HG03520 (cell line): Measurements from ENCODE around the gene TCFL5.
"Not testable (repeated sequence)": the region's sequence is repeated elsewhere in the genome, so short reads cannot be mapped to it uniquely, and the experiment has no call there.

Source experiments
- ATAC-seq: cut with Tn5 transposase; IDR thresholded peaks from one replicate; pipeline ENCODE4 v1.9.1; 2021; ENCODE audit warnings: mild to moderate bottlenecking, moderate library complexity; ENCODE audit not compliant: unreplicated experiment

The TCFL5 gene

DNA sequence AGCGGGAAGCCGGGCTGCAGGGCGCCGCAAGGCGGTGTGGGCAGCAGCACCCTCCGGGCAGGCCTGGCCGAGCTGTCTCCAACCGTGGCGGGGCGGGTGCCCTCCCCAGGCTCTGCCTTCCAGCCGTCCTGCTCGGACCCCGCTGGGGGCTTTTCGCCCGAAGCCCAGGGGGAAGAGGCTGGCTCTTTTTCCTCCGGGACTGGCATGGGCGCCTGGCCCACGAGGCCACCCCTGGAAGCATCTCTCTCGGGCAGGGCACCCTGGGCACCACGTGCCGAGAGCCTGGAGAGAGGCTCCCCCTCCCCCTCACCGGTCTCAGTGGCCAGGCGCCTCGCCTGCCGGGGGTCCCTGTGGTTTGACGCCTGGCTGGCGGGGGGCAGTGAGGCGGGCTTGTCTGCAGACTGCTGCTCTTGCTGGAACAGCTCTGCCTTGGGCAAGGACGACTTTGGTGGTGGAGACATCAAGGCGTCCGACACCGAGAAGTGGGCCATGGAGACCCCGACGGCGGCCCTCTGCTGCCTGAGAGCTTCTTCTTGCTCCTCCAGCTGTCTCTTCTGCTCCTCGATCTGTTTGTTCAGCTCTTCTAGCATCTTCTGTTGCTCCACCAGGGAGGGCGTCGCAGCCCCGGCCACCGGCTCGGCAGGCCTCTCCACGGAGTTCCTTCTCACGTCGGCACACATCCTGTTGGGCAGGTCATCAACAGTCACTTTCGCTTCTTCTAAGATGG lies 19.5 kb upstream of the TCFL5 start:
- no peak for ATAC-seq

GRCh38 chr20:62880147-62880934 lies 18.7 kb upstream of the TCFL5 start:
- no peak for ATAC-seq

DNA sequence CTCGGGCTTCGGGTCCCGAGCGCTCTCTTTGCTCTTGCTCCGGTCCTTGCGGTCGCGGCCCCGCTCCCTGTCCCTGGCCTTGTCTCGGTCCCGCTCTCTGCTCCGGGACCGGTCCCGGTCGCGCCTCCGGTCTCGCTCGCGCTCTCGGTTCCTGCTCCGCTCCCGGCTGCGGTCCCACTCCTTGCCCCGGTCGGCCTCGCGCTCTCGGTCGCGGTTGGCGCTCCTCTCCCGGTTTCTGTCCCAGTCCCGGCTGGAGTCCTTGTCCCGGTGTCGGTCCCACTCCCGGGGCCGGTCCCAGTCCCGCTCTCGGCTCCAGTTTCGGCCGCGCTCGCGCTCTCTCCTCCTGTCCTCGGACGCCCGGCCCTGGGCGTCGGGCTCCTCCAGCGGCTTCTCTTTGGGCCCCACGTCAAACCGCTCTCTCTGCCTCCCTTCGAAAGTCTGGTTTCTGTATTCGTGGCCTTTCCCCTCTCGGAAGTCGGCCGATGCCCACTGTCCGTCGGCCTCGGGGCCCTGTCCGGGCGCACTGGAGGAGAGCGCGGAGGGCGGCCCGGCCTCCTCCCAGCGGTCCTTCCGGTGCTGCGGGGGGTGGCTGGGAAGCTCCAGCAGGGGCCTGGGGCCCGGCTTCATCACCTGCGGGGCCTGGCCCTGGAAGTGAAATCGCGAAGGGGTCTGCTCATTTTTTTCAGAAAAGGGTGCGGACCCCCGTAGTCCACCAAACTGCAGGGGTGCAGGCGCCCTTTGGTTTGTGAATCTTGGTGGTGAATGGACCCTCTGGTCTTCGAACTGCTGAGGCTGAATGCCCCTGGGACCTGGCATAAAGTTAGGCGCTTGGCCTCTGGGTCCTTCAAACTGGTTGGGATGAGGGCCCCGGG lies 17.9 kb upstream of the TCFL5 start:
- ATAC-seq = no peak

DNA sequence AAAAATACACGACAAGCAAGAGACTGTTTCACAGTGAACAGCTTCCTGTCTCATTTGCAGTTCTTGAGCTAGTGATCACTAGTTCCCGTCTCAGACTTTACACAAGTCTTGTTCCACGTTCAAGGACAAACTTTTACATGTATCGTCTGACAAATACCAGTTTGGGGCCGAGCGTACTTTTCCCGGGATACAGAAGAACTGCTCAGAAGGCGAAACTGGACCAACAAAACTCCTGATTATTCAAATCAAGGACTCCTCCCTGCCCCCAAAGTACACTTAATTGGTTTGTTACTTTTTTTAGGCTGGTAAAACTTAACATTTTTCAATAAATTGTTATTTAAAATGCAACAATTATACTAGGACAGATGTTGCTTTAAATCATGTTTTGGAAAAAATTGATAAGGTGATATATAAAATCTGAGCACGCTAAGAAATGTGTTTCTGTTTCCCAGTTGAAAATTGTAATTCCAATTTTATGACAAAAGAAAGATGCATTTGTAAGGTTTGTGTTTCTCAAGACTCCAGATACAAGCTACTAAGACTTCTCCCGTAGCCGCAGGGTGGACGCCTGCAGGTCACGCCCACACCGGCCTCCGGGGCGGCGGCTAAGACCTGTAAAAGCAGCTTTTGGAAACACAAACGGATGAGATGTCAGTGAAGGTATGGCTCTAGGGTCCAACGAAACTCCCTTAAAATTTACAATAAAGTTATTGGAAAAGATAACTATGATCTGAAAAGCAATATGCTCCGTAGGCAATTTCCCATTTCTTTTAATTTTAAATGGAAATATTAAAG lies 16.8 kb upstream of the TCFL5 start:
- no peak for ATAC-seq

- ATAC-seq = no peak
Measured at GRCh38 chr20:62876902-62877816, 15.5 kb upstream of the TCFL5 start.

DNA sequence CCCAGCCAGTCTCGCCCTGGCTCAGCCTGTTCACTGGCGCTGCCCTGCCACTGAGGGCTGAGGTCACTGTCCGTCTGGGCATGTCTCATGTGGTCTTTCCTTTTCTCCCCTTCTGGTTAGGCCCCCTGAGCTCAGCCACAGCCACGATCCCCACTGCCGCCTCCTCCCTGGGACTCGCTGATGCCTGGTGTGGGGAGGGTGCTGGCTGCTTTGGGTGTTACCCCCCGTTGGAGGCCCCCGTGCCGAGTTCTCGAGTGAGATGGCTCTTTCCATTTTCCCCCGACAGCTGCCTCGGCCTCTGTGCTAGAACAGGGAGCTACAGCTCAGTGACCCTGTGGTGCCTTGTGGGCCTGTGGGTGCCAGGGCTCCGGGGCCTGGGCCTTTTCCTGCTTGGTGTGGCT lies 14.9 kb upstream of the TCFL5 start:
- ATAC-seq = no peak

DNA sequence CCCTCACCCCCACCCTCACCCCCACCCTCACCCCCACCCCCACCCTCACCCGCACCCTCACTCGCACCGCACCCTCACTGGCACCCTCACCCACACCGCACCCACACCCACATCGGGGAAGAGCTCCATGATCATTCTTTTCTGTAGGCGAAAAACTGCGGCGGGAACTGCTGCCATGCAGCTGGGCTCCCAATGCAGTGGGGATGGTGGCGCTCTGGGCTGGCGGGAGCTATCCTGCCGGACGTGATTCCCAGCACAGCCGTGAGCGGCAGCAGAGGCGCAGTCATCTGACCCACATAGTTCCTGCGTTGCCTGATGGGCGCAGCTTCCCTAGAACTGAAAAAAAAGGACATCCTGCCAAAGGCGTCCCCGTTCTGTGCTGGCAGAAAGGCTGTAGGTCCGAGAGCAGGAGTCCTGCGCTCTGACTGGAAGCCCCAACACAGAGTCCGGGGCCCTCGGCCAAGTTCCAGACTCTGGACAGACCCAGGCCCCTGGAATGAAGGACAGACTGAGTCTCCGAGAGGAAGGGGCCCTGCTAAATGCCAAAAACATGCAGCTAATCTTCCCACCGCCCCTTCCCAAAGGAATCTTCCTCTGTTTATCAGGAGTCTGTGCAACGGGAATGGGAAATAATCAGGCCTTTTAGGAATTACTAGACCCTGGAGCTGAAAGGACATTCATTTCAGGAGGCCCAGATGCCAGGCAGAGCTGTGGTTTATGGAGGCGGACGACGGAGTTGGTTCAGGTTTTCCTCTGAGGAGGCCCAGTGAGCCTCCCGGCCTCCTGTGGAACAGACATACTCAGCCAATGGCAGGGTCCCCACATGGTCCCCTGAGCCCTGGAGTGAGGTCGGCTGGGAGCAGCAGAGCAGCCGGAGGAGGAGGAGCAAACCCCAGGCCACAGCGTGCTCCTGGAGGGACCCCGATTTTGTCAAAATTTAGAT lies 14.1 kb upstream of the TCFL5 start:
- ATAC-seq = no peak

DNA sequence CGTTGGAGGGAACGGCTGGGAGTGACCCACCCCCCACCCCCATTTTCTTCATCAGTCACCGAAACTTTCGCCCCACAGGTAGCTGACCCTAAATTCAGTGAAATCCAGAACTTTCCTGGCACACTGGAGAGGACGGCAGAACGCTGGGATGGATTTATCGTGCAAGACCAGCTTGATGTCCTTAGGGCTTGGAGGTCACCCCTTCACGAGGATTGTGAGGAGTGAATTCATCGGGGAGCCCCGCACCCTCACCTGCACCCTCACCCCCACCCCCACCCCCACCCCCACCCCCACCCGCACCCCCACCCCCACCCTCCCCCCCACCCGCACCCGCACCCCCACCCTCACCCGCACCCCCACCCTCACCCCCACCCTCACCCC lies 13.3 kb upstream of the TCFL5 start:
- ATAC-seq = no peak

GRCh38 chr20:62873681-62874031 lies 12.0 kb upstream of the TCFL5 start:
- not testable (repeated sequence) for ATAC-seq

GRCh38 chr20:62873280-62873679 lies 11.7 kb upstream of the TCFL5 start:
- no peak for ATAC-seq

GRCh38 chr20:62872862-62873261 lies 11.2 kb upstream of the TCFL5 start:
- no peak for ATAC-seq

DNA sequence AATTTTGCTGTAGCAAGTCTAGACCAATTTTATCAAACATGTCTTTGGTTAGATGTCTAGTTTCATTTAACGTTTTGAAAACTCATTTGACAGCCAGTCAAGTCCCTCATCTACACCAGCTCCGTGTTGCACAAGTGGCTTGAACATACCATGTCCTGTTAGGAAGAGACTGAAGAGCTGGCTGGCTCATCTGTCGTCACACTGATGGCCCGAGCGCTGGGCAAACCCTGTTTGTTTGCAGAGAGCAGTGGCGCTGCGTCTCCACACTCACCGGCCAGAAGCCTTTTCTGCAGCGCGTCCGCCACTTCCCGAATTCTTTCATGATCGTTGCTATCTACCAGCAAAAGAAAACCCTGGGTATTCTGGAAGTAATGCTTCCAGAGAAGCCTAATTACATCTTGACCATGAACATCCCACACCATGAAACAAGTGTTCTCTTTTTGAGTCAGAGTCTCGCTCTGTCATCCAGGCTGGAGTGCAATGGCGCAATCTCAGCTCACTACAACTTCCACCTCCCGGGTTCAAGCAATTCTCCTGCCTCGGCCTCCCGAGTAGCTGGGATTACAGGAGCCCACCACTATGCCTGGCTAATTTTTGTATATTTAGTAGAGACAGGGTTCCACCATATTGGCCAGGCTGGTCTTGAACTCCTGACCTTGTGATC lies 10.7 kb upstream of the TCFL5 start:
- no peak for ATAC-seq

- ATAC-seq = no peak
Measured at GRCh38 chr20:62864207-62864606, 2.6 kb upstream of the TCFL5 start.

GRCh38 chr20:62860924-62861691 lies 514 bp downstream of the TCFL5 start:
- peak; percentile 32 for ATAC-seq

DNA sequence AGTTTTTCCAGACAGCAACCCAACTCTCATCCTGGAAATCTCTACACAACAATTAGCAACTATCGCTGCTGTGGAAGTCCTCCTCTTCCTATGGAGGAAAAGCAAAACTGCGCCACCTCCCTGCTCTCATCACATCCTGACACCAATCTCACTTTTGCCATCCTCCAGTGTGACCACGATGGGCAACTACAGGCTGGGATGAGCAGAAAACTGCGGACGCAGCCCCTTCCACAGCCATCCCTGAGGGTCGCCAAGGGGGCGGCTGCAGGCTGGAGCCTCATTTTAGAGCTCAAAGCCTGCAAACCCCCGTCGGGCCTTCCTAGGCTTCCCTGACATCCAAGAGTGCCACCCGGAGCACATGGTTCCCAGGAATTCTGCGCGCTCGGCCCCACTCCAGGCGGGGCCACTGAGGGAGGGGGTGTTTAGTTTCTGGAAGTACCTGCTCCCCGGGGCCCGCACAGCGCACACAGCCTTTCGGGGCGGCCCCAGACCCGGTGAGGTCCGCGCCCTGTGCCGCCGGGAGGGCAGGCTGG lies 1.2 kb downstream of the TCFL5 start:
- ATAC-seq = no peak

- ATAC-seq = no peak
Measured at GRCh38 chr20:62859721-62860120, 1.9 kb downstream of the TCFL5 start.
